ACHN (cell line): ENCODE data around the gene ANAPC10.

Experiments used
- DNase-seq: peaks from one replicate; pipeline ENCODE4 v3.0.0-alpha.2; 2015
- in situ Hi-C: cut with HindIII; loops from 2 replicates; pipeline ENCODE4 v1.10.0; 2017; ENCODE audit warnings: low sequenced_read_pairs, low pct_ligation_motif_present, low pct_unique_long_range_greater_than_20kb

The ANAPC10 gene

DNA sequence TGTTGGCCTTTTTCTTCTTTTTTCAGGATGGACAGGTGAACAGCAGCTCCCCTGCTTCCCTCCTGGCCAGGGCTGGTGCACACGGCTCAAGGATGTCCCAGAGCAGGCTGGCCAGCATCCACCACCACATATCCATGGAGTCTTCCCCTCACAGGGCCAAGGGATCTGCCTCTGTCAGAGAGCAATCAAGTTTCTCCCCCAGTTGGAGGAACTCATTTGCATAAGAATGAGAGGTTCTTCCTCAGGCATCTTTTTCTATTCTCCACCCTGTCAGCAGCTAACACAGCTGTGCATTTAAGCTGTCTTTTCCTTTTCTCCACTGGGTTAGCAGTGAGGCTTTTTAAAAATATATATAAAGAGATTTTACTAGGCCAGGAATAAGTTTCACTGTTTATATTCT lies 143.8 kb downstream of the ANAPC10 start:
- no peak for DNase-seq
- in situ Hi-C loops = no loop called here

DNA sequence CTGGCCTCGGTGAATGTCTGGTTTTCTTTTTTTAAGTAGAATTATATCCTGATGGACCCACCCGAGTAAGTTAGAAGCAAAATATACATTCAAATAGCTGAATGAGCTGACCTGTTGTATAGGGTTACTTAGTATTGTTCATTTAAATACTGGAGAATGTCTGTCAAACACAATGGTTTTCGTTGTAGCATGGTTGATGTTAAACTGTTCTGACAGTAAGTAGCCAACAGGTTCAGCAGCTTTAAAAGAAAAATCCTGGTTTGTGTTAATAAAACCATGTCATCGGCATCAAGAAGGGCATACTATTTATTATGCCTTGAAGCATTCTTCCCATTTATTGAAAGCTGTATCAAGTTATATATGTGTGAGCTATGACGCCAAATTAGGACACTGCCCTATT lies 149.6 kb downstream of the ANAPC10 start:
- in situ Hi-C loops = no loop called here
- DNase-seq = no peak

DNA sequence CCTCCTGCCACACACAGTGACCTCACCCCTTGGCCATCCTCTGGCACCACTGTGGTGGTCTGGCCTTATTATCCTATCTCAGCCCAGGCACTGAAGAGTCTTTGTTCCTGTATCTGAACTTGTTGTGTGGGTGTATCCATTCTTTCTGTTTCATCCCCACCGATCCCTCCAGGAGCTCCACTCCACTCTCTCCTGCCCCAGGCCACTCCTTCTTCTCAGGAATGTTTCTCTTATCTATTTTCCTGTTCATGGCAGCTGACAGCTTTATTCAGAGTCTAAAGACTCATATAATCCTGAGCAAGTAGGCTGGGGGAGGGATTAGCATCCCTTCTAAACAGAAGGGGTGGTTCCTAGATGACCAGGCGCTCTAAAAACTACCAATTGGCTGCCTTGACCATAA lies 150.0 kb downstream of the ANAPC10 start:
- no peak for DNase-seq

More for the DNA sequence above, 150.0 kb downstream of the ANAPC10 start:
- in situ Hi-C loops = no loop called here
